HEK293 (cell line): ENCODE results near the gene KLRG1.
A peak's percentile ranks its signal among the peaks of the same experiment; 100 is the strongest.

Experiments
- CTCF ChIA-PET: fragments of 350-600 bp; formaldehyde crosslinking; extraction: SDS; loops from one replicate; lab custom pipeline; 2021; ENCODE audit warnings: antibody characterized with exemption; lab: Yijun Ruan, JAX
- POLR2A ChIA-PET: fragments of 300-600 bp; formaldehyde crosslinking; extraction: SDS; loops from one replicate; lab custom pipeline; 2020; ENCODE audit warnings: antibody characterized with exemption, inconsistent platforms; lab: Yijun Ruan, JAX
- H3K27ac ChIP-seq: fragments of 200-500 bp; sonication (Bioruptor generic); 2 replicates; pipeline ENCODE4 v1.5.1; 2014; ENCODE audit warnings: low read depth, low read length, control low read depth, inconsistent platforms; ENCODE audit errors: extremely low read depth
- H3K36me3 ChIP-seq, 2 experiments: fragments of 200-500 bp in 1 of 2; sonication (Bioruptor generic) in 1 of 2; 1 replicate in 1 of 2; 2 replicates in 1 of 2; pipeline ENCODE4 v1.5.1; 2014 to 2017; ENCODE audit warnings: inconsistent platforms in 2 of 2, low read length in 2 of 2; ENCODE audit not compliant: control insufficient read depth in 2 of 2, insufficient read depth in 1 of 2
- H3K4me1 ChIP-seq: fragments of 200-500 bp; sonication (Bioruptor generic); 2 replicates; pipeline ENCODE4 v1.5.1; 2014; ENCODE audit warnings: mild to moderate bottlenecking, low read length, inconsistent platforms; ENCODE audit not compliant: control insufficient read depth, insufficient read depth
- H3K4me3 ChIP-seq: 2 replicates; pipeline ENCODE4 v1.5.1; 2011; ENCODE audit warnings: low read depth, mild to moderate bottlenecking, control low read depth, low read length, moderate library complexity
- H3K9me3 ChIP-seq: fragments of 200-500 bp; sonication (Bioruptor generic); 2 replicates; pipeline ENCODE4 v1.5.1; 2014; ENCODE audit warnings: low read depth, low read length, inconsistent platforms; ENCODE audit not compliant: control insufficient read depth, insufficient read depth
- GLIS2 ChIP-seq: fragments of 450-650 bp; formaldehyde crosslinking; IDR thresholded peaks from 2 replicates; pipeline ENCODE4 v1.5.1; 2016; ENCODE audit warnings: missing biosample characterization, missing genetic modification characterization
- HOXD13 ChIP-seq: sonication (generic); formaldehyde crosslinking; IDR thresholded peaks from 2 replicates; pipeline ENCODE4 v1.8.0; 2022; ENCODE audit warnings: missing genetic modification reagents, borderline replicate concordance
- TCF7L2 ChIP-seq: IDR thresholded peaks from 2 replicates; pipeline ENCODE4 v1.6.1; 2011; ENCODE audit warnings: low read depth, mild to moderate bottlenecking, inconsistent platforms, low read length, moderate library complexity, borderline replicate concordance
- WT1 ChIP-seq: fragments of 450-650 bp; formaldehyde crosslinking; IDR thresholded peaks from 2 replicates; pipeline ENCODE4 v1.5.1; 2016; ENCODE audit warnings: missing biosample characterization, missing genetic modification characterization
- YY2 ChIP-seq: fragments of 450-650 bp; formaldehyde crosslinking; IDR thresholded peaks from 2 replicates; pipeline ENCODE4 v1.5.1; 2016; ENCODE audit warnings: missing biosample characterization, missing genetic modification characterization
- ZBTB21 ChIP-seq: fragments of 450-650 bp; formaldehyde crosslinking; IDR thresholded peaks from 2 replicates; pipeline ENCODE4 v1.5.1; 2017; ENCODE audit warnings: missing biosample characterization, missing genetic modification characterization
- ZNF10 ChIP-seq: fragments of 450-650 bp; formaldehyde crosslinking; IDR thresholded peaks from 2 replicates; pipeline ENCODE4 v1.5.1; 2017; ENCODE audit warnings: missing biosample characterization, missing genetic modification characterization
- ZNF155 ChIP-seq: fragments of 450-650 bp; formaldehyde crosslinking; IDR thresholded peaks from 2 replicates; pipeline ENCODE4 v1.5.1; 2016; ENCODE audit warnings: missing biosample characterization, missing genetic modification characterization
- ZNF184 ChIP-seq: fragments of 450-650 bp; IDR thresholded peaks from 2 replicates; pipeline ENCODE4 v1.5.1; 2018; ENCODE audit warnings: missing biosample characterization, mild to moderate bottlenecking, missing genetic modification characterization
- ZNF2 ChIP-seq: fragments of 450-650 bp; formaldehyde crosslinking; IDR thresholded peaks from 2 replicates; pipeline ENCODE4 v1.5.1; 2016; ENCODE audit warnings: missing biosample characterization, missing genetic modification characterization
- ZNF202 ChIP-seq: fragments of 450-650 bp; formaldehyde crosslinking; IDR thresholded peaks from 2 replicates; pipeline ENCODE4 v1.5.1; 2016; ENCODE audit warnings: missing biosample characterization, missing genetic modification characterization, borderline replicate concordance
- ZNF24 ChIP-seq: fragments of 450-650 bp; formaldehyde crosslinking; IDR thresholded peaks from 2 replicates; pipeline ENCODE4 v1.5.1; 2016; ENCODE audit warnings: missing biosample characterization, missing genetic modification characterization
- ZNF404 ChIP-seq: fragments of 450-650 bp; formaldehyde crosslinking; IDR thresholded peaks from 2 replicates; pipeline ENCODE4 v1.5.1; 2017; ENCODE audit warnings: missing biosample characterization, missing genetic modification characterization
- ZNF521 ChIP-seq: fragments of 450-650 bp; formaldehyde crosslinking; IDR thresholded peaks from 2 replicates; pipeline ENCODE4 v1.5.1; 2017; ENCODE audit warnings: missing biosample characterization, mild to moderate bottlenecking, missing genetic modification characterization
- ZNF626 ChIP-seq: fragments of 450-650 bp; sonication (Bioruptor Pico); formaldehyde crosslinking; IDR thresholded peaks from 2 replicates; pipeline ENCODE4 v1.5.1; 2018; ENCODE audit warnings: missing biosample characterization, missing genetic modification characterization, inconsistent platforms
- ZNF629 ChIP-seq: fragments of 450-650 bp; formaldehyde crosslinking; IDR thresholded peaks from 2 replicates; pipeline ENCODE4 v1.5.1; 2017; ENCODE audit warnings: missing biosample characterization, missing genetic modification characterization
- ZNF654 ChIP-seq: fragments of 450-650 bp; formaldehyde crosslinking; IDR thresholded peaks from 2 replicates; pipeline ENCODE4 v1.5.1; 2016; ENCODE audit warnings: low read depth, missing biosample characterization, missing genetic modification characterization
- ZNF664 ChIP-seq: fragments of 450-650 bp; formaldehyde crosslinking; IDR thresholded peaks from 2 replicates; pipeline ENCODE4 v1.5.1; 2016; ENCODE audit warnings: missing biosample characterization, missing genetic modification characterization
- ZNF843 ChIP-seq: fragments of 450-650 bp; formaldehyde crosslinking; IDR thresholded peaks from 2 replicates; pipeline ENCODE4 v1.5.1; 2016; ENCODE audit warnings: missing biosample characterization, missing genetic modification characterization
- TF ChIP-seq, protein P1 (sequence below): fragments of 450-650 bp; formaldehyde crosslinking; IDR thresholded peaks from 2 replicates; pipeline ENCODE4; 2016; ENCODE audit warnings: missing biosample characterization, missing genetic modification characterization
- TF ChIP-seq, protein P2 (sequence below): fragments of 450-650 bp; formaldehyde crosslinking; IDR thresholded peaks from 2 replicates; pipeline ENCODE4 v1.5.0; 2017; ENCODE audit warnings: missing biosample characterization, missing genetic modification characterization, borderline replicate concordance
- TF ChIP-seq, protein P3 (sequence below): fragments of 450-650 bp; formaldehyde crosslinking; IDR thresholded peaks from 2 replicates; pipeline ENCODE4 v1.5.1; 2016; ENCODE audit warnings: missing biosample characterization, missing genetic modification characterization
- TF ChIP-seq, protein P4 (sequence below): fragments of 450-650 bp; formaldehyde crosslinking; IDR thresholded peaks from 2 replicates; pipeline ENCODE4 v1.5.1; 2016; ENCODE audit warnings: missing biosample characterization, missing genetic modification characterization

KLRG1 gene

DNA sequence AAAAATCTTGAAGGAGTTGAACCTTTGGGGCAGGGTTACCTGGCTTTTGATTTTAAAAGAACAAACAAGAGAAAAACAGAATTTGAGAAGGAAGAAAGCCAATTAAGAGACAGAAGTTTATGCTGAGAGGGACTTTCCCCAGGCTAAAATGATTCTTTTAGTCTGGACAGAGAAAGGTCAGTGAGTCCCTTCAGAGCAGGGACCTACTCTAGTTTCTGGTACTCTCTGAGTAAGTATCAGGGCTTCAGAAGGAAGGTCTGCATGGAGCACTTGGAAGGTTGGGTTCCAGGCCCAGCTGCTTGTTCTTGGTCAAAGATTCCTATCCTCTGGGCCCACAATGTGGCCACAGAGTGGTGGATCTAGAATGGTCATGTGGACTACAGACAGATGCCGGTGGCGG lies 59.6 kb downstream of the KLRG1 start (continued):
- no peak for TF ChIP-seq ZNF664
- TF ChIP-seq, protein P1, sequence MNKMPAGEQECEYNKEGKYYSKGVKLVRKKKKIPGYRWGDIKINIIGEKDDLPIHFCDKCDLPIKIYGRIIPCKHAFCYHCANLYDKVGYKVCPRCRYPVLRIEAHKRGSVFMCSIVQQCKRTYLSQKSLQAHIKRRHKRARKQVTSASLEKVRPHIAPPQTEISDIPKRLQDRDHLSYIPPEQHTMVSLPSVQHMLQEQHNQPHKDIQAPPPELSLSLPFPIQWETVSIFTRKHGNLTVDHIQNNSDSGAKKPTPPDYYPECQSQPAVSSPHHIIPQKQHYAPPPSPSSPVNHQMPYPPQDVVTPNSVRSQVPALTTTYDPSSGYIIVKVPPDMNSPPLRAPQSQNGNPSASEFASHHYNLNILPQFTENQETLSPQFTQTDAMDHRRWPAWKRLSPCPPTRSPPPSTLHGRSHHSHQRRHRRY (tag by site-specific recombination) = no peak
- TF ChIP-seq, all 188 proteins: peak for 0

DNA sequence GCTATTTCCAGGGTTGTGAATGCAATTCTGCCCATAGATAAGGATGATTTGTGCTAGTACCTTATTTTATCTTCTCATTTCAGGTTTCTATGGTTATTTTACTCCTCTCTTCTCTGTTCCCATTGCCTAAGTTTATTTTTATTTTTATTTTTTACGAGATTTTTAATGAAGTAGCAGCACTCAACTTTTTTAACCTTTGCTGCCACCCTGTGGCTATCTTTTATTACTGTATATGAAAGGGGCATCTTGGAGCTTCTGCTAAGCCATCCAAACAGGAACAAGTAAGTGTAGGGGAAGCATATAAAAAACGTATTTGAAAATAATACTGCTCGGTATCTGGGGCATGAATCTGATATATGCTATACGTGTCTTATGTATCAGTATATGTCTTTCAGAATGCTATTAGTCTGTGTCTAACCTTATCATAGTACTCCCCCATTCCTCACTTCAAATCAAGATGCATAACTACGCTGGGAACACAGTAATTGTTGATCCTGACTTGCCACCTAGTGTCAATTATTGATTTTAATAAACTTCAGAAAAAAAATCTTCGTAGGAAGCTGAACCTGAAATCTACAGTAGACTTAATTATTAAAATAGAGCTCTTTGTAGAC lies 60.3 kb downstream of the KLRG1 start:
- ChIA-PET CTCF (interaction anchor here (0.5 to 4.7 kb wide), 46 partner anchors 9 to 602 kb away, joined by 3 to 45 read pairs (median 4); partner anchors contain the start of genes A2ML1, M6PR and PHC1), POLR2A (interaction anchor here (0.6 kb wide), 1 partner anchor 367 kb away, joined by 5 read pairs; no protein-coding TSS in a partner anchor)

DNA sequence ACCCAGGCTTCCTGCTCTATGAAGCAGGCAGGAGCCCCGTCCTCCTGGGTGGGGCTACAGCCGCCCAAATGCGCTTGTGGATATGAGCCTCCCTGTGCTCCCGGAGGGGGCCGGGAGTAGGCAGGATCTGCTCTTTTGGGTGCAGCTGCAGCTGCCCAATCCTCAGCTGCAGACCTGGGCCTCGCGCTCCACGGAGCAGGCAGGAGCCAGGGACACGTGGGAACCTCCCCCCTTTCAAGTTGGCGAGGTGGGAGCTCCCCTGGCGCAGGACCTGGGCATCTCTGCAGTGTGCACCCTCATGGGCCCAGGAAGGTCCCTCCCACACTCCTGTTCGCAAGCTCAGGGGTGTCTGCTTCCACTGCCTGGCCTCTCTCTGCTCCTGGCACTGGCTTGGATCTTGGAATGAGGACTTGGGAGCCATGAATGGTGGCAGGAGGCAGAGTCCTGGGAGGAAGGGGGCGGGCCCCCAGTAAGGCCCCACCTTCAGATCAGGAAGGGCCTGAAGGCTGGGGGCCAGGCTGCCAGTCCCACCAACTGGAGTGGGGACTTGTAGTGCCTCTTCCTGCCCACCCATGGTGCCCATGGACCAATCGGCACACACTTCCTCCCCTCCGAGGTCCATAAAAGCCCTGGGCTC lies 61.3 kb downstream of the KLRG1 start:
- Histone ChIP-seq H3K4me1 (no peaks in the 10 kb centered on the region), H3K9me3 (no peaks in the 10 kb centered on the region), H3K36me3 (no peaks in the 10 kb centered on the region), H3K27ac (no peak overlapping the region), H3K4me3 (no peak overlapping the region)
- ChIA-PET POLR2A (no interaction called here), CTCF (interaction anchor here (0.5 to 4.7 kb wide), 29 partner anchors 8 to 594 kb away, joined by 3 to 45 read pairs (median 4); partner anchors contain the start of genes A2ML1 and M6PR)
- TF ChIP-seq ZNF10 (tag by site-specific recombination) (no peak), ZNF202 (tag by site-specific recombination) (no peak), YY2 (tag by site-specific recombination) (no peak), ZNF404 (tag by site-specific recombination) (no peak), ZNF626 (tag by site-specific recombination) (no peak), ZNF843 (tag by site-specific recombination) (no peak), ZBTB21 (tag by site-specific recombination) (no peak), GLIS2 (tag by site-specific recombination) (no peak), WT1 (tag by site-specific recombination) (no peak), ZNF184 (tag by site-specific recombination) (no peak), TCF7L2 (no peak), ZNF629 (tag by site-specific recombination) (no peak), HOXD13 (CRISPR knock-in tag) (no peak)
- TF ChIP-seq, protein P2, sequence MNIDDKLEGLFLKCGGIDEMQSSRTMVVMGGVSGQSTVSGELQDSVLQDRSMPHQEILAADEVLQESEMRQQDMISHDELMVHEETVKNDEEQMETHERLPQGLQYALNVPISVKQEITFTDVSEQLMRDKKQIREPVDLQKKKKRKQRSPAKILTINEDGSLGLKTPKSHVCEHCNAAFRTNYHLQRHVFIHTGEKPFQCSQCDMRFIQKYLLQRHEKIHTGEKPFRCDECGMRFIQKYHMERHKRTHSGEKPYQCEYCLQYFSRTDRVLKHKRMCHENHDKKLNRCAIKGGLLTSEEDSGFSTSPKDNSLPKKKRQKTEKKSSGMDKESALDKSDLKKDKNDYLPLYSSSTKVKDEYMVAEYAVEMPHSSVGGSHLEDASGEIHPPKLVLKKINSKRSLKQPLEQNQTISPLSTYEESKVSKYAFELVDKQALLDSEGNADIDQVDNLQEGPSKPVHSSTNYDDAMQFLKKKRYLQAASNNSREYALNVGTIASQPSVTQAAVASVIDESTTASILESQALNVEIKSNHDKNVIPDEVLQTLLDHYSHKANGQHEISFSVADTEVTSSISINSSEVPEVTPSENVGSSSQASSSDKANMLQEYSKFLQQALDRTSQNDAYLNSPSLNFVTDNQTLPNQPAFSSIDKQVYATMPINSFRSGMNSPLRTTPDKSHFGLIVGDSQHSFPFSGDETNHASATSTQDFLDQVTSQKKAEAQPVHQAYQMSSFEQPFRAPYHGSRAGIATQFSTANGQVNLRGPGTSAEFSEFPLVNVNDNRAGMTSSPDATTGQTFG (tag by site-specific recombination) = no peak
- TF ChIP-seq, protein P3, sequence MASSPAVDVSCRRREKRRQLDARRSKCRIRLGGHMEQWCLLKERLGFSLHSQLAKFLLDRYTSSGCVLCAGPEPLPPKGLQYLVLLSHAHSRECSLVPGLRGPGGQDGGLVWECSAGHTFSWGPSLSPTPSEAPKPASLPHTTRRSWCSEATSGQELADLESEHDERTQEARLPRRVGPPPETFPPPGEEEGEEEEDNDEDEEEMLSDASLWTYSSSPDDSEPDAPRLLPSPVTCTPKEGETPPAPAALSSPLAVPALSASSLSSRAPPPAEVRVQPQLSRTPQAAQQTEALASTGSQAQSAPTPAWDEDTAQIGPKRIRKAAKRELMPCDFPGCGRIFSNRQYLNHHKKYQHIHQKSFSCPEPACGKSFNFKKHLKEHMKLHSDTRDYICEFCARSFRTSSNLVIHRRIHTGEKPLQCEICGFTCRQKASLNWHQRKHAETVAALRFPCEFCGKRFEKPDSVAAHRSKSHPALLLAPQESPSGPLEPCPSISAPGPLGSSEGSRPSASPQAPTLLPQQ = no peak
- TF ChIP-seq, protein P4, sequence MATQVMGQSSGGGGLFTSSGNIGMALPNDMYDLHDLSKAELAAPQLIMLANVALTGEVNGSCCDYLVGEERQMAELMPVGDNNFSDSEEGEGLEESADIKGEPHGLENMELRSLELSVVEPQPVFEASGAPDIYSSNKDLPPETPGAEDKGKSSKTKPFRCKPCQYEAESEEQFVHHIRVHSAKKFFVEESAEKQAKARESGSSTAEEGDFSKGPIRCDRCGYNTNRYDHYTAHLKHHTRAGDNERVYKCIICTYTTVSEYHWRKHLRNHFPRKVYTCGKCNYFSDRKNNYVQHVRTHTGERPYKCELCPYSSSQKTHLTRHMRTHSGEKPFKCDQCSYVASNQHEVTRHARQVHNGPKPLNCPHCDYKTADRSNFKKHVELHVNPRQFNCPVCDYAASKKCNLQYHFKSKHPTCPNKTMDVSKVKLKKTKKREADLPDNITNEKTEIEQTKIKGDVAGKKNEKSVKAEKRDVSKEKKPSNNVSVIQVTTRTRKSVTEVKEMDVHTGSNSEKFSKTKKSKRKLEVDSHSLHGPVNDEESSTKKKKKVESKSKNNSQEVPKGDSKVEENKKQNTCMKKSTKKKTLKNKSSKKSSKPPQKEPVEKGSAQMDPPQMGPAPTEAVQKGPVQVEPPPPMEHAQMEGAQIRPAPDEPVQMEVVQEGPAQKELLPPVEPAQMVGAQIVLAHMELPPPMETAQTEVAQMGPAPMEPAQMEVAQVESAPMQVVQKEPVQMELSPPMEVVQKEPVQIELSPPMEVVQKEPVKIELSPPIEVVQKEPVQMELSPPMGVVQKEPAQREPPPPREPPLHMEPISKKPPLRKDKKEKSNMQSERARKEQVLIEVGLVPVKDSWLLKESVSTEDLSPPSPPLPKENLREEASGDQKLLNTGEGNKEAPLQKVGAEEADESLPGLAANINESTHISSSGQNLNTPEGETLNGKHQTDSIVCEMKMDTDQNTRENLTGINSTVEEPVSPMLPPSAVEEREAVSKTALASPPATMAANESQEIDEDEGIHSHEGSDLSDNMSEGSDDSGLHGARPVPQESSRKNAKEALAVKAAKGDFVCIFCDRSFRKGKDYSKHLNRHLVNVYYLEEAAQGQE (tag by site-specific recombination) = no peak

More for the DNA sequence above, 60.3 kb downstream of the KLRG1 start:
- H3K4me1 ChIP-seq = no peaks in the 10 kb centered on the region
- no peak overlapping the region for H3K4me3 ChIP-seq
- 0 out of 2 replicates have a peak, but pooled peaks have one; percentile 20 for TF ChIP-seq ZNF24
- TF ChIP-seq ZNF654 (tag by site-specific recombination) = peak; percentile 90
- TF ChIP-seq ZNF521 (tag by site-specific recombination) = no peak
- TF ChIP-seq ZNF664 = 0 out of 2 replicates have a peak, but pooled peaks have one; percentile 18
- no peak for TF ChIP-seq ZNF155 (tag by site-specific recombination)
- TF ChIP-seq ZNF2 (tag by site-specific recombination) = 0 out of 2 replicates have a peak, but pooled peaks have one; percentile 30
- no peaks in the 10 kb centered on the region for H3K9me3 ChIP-seq
- no peaks in the 10 kb centered on the region for H3K36me3 ChIP-seq
- no peak overlapping the region for H3K27ac ChIP-seq
